ENCODE results near the gene ATRN.

DNA sequence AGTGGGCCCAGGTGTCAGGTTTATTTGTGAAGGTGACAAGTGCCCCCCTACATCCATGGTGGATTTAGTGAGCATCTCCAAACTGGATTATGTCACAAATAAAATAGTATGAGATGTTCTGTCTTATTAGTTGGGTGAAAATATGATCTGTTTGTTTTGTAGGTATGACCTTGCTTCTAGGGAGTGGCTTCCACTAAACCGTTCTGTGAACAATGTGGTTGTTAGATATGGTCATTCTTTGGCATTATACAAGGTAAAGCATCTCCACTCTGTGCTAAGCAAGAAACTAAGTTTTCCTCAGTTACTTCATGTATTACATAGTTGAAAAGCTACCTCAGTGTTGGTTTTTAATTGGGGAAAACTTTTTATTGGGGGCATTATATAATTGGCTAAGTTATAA lies 88.4 kb downstream of the ATRN start:
- TF ChIP-seq, protein P1, sequence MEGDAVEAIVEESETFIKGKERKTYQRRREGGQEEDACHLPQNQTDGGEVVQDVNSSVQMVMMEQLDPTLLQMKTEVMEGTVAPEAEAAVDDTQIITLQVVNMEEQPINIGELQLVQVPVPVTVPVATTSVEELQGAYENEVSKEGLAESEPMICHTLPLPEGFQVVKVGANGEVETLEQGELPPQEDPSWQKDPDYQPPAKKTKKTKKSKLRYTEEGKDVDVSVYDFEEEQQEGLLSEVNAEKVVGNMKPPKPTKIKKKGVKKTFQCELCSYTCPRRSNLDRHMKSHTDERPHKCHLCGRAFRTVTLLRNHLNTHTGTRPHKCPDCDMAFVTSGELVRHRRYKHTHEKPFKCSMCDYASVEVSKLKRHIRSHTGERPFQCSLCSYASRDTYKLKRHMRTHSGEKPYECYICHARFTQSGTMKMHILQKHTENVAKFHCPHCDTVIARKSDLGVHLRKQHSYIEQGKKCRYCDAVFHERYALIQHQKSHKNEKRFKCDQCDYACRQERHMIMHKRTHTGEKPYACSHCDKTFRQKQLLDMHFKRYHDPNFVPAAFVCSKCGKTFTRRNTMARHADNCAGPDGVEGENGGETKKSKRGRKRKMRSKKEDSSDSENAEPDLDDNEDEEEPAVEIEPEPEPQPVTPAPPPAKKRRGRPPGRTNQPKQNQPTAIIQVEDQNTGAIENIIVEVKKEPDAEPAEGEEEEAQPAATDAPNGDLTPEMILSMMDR (conservative IDR thresholded peaks at IDR 0.05; ENCODE audit: low read length) = no peak
- TF ChIP-seq EZH2phosphoT487 (IDR thresholded peaks at IDR 0.05; ENCODE audit: borderline replicate concordance, low read depth, low read length) = no peak

Measured in OCI-LY7 (cell line).